Upper lobe of left lung (tissue), 4 donors: ENCODE data around the gene ETNK1.

ENCODE experiments used
- CTCF ChIP-seq, 6 experiments: fragments of 450-650 bp in 4 of 6; fragments of 200-600 bp in 2 of 6; sonication (generic) in 2 of 6; IDR thresholded peaks; one replicate each; pipeline ENCODE4 v1.5.1; 2016 to 2019; ENCODE audit warnings: antibody characterized with exemption in 6 of 6
- POLR2A ChIP-seq, 4 donors: fragments of 450-650 bp; IDR thresholded peaks; one replicate each; pipeline ENCODE4 v1.5.1; 2016 to 2017; ENCODE audit warnings: antibody characterized with exemption in 4 of 4, mild to moderate bottlenecking in 2 of 4

- TF ChIP-seq CTCF (IDR thresholded peaks at IDR 0.05) (no peak), POLR2A (IDR thresholded peaks at IDR 0.05) (no peak)
Measured at GRCh38 chr12:22672951-22673350, 48.0 kb downstream of the ETNK1 start.
